HAP-1 (cell line): ENCODE results near the gene FNTB.
A peak's percentile ranks its signal among the peaks of the same experiment; 100 is the strongest.

Experiments
- DNase-seq, 2 experiments: peaks; one replicate each; pipeline ENCODE4 v3.0.0-alpha.2; 2016 to 2020; ENCODE audit warnings: low spot score in 2 of 2
- H3K27me3 ChIP-seq: fragments of 250-450 bp; sonication (Bioruptor Pico); 2 replicates; pipeline ENCODE4 v1.5.1; 2020; ENCODE audit warnings: low read depth, mild to moderate bottlenecking, moderate library complexity
- H3K36me3 ChIP-seq: fragments of 250-450 bp; sonication (Bioruptor Pico); replicated peaks from 2 replicates; pipeline ENCODE4 v1.5.1; 2020; ENCODE audit warnings: mild to moderate bottlenecking
- H3K4me1 ChIP-seq: fragments of 250-450 bp; sonication (Bioruptor Pico); 2 replicates; pipeline ENCODE4 v1.5.1; 2020; ENCODE audit warnings: mild to moderate bottlenecking
- H3K4me3 ChIP-seq: fragments of 250-450 bp; sonication (Bioruptor Pico); 2 replicates; pipeline ENCODE4 v1.5.1; 2020; ENCODE audit warnings: mild to moderate bottlenecking, moderate library complexity
- H3K9me3 ChIP-seq: fragments of 250-450 bp; sonication (Bioruptor Pico); 2 replicates; pipeline ENCODE4 v1.5.1; 2020; ENCODE audit warnings: mild to moderate bottlenecking, moderate library complexity
- in situ Hi-C: fragments of 300-500 bp; cut with MboI; formaldehyde crosslinking; loops from 3 replicates; pipeline ENCODE4 v1.14.3; 2020; ENCODE audit warnings: low sequenced_read_pairs, inconsistent platforms, mixed read lengths

Gene FNTB, protein sequence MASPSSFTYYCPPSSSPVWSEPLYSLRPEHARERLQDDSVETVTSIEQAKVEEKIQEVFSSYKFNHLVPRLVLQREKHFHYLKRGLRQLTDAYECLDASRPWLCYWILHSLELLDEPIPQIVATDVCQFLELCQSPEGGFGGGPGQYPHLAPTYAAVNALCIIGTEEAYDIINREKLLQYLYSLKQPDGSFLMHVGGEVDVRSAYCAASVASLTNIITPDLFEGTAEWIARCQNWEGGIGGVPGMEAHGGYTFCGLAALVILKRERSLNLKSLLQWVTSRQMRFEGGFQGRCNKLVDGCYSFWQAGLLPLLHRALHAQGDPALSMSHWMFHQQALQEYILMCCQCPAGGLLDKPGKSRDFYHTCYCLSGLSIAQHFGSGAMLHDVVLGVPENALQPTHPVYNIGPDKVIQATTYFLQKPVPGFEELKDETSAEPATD

DNA sequence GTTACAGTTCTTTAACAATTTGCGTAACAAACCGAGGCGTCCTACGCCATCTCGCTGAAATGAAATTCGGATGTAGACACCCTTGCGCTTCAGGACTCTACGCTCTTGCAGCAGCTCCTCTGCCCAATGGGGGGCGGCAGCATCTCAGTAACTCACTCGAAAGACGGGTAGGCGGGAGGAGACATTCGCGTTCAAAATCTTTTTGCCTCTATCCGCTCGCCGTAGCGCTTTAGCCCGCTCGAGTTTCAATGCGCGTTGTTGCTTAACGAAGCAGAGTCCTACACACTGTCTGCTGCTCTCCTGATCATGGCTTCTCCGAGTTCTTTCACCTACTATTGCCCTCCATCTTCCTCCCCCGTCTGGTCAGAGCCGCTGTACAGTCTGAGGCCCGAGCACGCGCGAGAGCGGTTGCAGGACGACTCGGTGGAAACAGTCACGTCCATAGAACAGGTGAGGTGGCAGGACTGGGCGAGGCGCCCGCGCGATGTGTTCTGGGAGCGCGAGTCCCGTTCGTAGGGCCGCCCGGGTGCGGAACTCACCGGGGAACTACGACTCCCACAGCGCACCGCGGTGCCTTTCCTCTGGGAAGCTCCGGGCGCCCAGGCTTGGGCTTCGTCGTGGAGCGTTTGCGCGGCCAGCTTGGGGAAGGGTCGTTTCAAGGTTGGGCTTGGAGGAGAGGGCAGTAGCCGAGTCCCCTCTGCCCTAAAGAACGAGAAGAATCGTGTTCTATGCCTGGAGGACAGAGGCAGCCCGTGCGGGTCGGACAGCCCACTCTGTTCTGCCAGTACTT is at the start of gene FNTB:
FNTB (plus strand) TSS at position 248 of the 790 bp plus-strand sequence; CDS start at position 307, 59 bp downstream.
- in situ Hi-C loops = no loop called here
- H3K4me1 ChIP-seq = peaks cover 11% of the 10 kb centered on the region

GRCh38 chr14:64937171-64937820 is 49.4 kb upstream of the FNTB start:
- Histone ChIP-seq H3K4me3 (no peak overlapping the region), H3K36me3 (peaks cover 8% of the 10 kb centered on the region), H3K4me1 (no peaks in the 10 kb centered on the region), H3K27me3 (no peaks in the 10 kb centered on the region), H3K9me3 (no peaks in the 10 kb centered on the region)
- DNase-seq = no peak
- in situ Hi-C loops = no loop called here

More for the DNA sequence above, at the start of gene FNTB:
- Histone ChIP-seq H3K9me3 (no peaks in the 10 kb centered on the region), H3K36me3 (no peaks in the 10 kb centered on the region), H3K4me3 (peak within 1 kb of the TSS; percentile 61), H3K27me3 (no peaks in the 10 kb centered on the region)
- DNase-seq = peak; percentile 95

DNA sequence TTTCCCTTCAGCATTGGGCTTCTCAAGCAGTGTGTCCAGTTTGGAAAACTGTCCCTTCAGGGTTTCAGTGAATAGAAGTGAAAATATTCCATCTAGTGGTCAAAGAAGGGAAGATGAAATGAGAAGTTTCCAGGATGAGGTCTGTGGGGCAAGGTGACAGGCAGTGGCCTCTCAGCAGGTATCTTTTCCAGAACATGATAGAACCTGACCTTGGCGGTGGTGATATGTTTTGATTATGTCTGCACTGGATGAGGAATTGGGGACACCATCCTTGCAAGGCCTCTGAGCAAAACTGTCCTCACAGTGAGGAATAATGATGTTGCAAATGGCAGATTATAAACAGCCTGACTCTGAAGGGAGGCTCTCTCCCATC is 48.9 kb upstream of the FNTB start:
- H3K4me1 ChIP-seq = no peaks in the 10 kb centered on the region
- H3K9me3 ChIP-seq = no peaks in the 10 kb centered on the region
- no peak overlapping the region for H3K4me3 ChIP-seq
- H3K36me3 ChIP-seq = peaks cover 5% of the 10 kb centered on the region
- in situ Hi-C loops = no loop called here
- DNase-seq = peak in 1 of 2 experiments; percentile 28
- H3K27me3 ChIP-seq = no peaks in the 10 kb centered on the region

GRCh38 chr14:64938972-64939816 is 47.5 kb upstream of the FNTB start:
- in situ Hi-C loops = no loop called here
- Histone ChIP-seq H3K27me3 (no peaks in the 10 kb centered on the region), H3K36me3 (no peaks in the 10 kb centered on the region; the same call in none of the 2 replicates), H3K4me1 (no peaks in the 10 kb centered on the region), H3K4me3 (no peak overlapping the region), H3K9me3 (no peaks in the 10 kb centered on the region)
- DNase-seq = no peak

GRCh38 chr14:64939817-64940190 is 46.9 kb upstream of the FNTB start:
- no peaks in the 10 kb centered on the region; the same call in none of the 2 replicates for H3K36me3 ChIP-seq
- H3K4me3 ChIP-seq = no peak overlapping the region
- DNase-seq = no peak
- in situ Hi-C loops = no loop called here
- no peaks in the 10 kb centered on the region for H3K27me3 ChIP-seq
- no peaks in the 10 kb centered on the region for H3K9me3 ChIP-seq
- no peaks in the 10 kb centered on the region for H3K4me1 ChIP-seq

GRCh38 chr14:64940336-64940910 is 46.3 kb upstream of the FNTB start:
- DNase-seq = no peak

GRCh38 chr14:64942531-64943111 is 44.1 kb upstream of the FNTB start, which contains the start of gene GPX2:
Gene GPX2, minus strand, starts transcription at chr14:64942745. Its CDS starts 19 bp downstream, at chr14:64942726.
- Histone ChIP-seq H3K4me1 (no peaks in the 10 kb centered on the region), H3K9me3 (no peaks in the 10 kb centered on the region), H3K4me3 (no peak within 1 kb of the TSS), H3K27me3 (no peaks in the 10 kb centered on the region), H3K36me3 (peaks cover 10% of the 10 kb centered on the region)
- in situ Hi-C loops = no loop called here
- DNase-seq = no peak

More at GRCh38 chr14:64940336-64940910, 46.3 kb upstream of the FNTB start:
- in situ Hi-C loops = no loop called here
- Histone ChIP-seq H3K27me3 (no peaks in the 10 kb centered on the region), H3K9me3 (no peaks in the 10 kb centered on the region), H3K4me3 (no peak overlapping the region), H3K36me3 (peaks cover under 1% of the 10 kb centered on the region), H3K4me1 (no peaks in the 10 kb centered on the region)

GRCh38 chr14:64943556-64943955 is 43.1 kb upstream of the FNTB start:
- H3K4me3 ChIP-seq = no peak overlapping the region
- peaks cover 19% of the 10 kb centered on the region for H3K36me3 ChIP-seq
- no peaks in the 10 kb centered on the region for H3K4me1 ChIP-seq
- in situ Hi-C loops = no loop called here
- H3K9me3 ChIP-seq = no peaks in the 10 kb centered on the region
- DNase-seq = no peak
- H3K27me3 ChIP-seq = no peaks in the 10 kb centered on the region

GRCh38 chr14:64944041-64944440 is 42.7 kb upstream of the FNTB start:
- peaks cover 24% of the 10 kb centered on the region for H3K36me3 ChIP-seq
- H3K4me1 ChIP-seq = no peaks in the 10 kb centered on the region
- no peaks in the 10 kb centered on the region for H3K9me3 ChIP-seq
- no peaks in the 10 kb centered on the region for H3K27me3 ChIP-seq
- no peak overlapping the region for H3K4me3 ChIP-seq
- DNase-seq = no peak
- in situ Hi-C loops = no loop called here

DNA sequence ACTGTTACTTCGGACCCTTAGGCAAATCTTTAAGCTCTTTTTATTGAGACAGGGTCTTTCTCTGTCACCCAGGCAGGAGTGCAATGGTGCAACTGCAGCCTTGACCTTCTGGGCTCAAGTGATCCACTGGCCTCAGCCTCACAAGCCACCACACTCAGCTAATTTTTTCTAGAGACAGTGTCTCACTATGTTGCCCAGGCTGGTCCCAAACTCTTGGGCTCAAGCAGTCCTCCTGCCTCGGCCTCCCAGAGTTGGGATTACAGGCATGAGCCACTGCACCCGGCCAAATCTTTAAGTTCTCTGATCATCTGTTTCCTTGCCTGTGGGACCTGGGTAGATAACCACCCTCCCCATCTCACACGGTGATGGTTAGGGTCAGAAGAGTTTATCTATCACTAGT is 41.8 kb upstream of the FNTB start:
- H3K4me3 ChIP-seq = no peak overlapping the region
- in situ Hi-C loops = no loop called here
- no peaks in the 10 kb centered on the region for H3K27me3 ChIP-seq
- no peaks in the 10 kb centered on the region for H3K9me3 ChIP-seq
- no peaks in the 10 kb centered on the region for H3K4me1 ChIP-seq
- no peak for DNase-seq
- H3K36me3 ChIP-seq = peaks cover 24% of the 10 kb centered on the region

GRCh38 chr14:64945431-64946178 is 41.1 kb upstream of the FNTB start:
- Histone ChIP-seq H3K9me3 (no peaks in the 10 kb centered on the region), H3K27me3 (no peaks in the 10 kb centered on the region), H3K4me1 (no peaks in the 10 kb centered on the region), H3K36me3 (peaks cover 28% of the 10 kb centered on the region), H3K4me3 (no peak overlapping the region)
- in situ Hi-C loops = no loop called here
- no peak for DNase-seq
